GM08714 (cell line): ENCODE measurements around the gene PTPRC.
A peak's percentile ranks its signal among the peaks of the same experiment; 100 is the strongest.

Experiments used
- H3K4me3 ChIP-seq: fragments of 200-500 bp; sonication (Bioruptor generic); 2 replicates; pipeline ENCODE4 v1.5.1; 2014; ENCODE audit warnings: mild to moderate bottlenecking, low read length, inconsistent platforms
- ZNF274 ChIP-seq: IDR thresholded peaks from 2 replicates; pipeline ENCODE4 v1.6.1; 2012; ENCODE audit warnings: mild to moderate bottlenecking, low read depth, low read length

PTPRC gene

DNA sequence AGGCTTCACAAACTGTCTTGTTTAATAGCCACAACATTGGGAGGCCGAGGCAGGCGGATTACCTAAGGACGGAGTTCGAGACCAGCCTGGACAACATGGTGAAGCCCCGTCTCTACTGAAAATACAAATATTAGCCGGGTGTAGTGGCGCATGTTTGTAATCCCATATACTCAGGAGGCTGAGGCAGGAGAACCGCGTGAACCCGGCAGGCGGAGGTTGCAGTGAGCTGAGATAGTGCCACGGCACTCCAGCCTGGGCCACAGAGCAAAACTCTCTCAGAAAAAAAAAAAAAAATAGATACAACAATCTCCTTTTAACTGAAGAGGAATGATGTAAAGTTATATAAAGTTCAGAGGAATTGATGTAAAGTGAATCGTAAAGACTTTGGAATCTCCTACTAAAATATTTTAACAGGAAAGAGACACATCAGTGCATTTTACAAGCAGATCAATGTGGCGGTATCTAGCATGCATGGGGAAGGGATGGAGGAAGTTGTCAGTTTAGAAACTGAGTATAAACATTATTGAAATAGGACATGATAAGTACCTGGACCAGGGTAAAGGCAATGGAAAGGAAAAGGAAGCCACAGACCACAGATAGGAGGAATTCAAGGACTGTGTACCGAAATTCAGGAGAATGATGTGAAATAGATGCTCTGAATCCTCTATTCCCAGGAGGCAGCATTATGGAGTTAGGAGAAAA lies 41.5 kb downstream of the PTPRC start:
- no peak overlapping the region for H3K4me3 ChIP-seq
- no peak for TF ChIP-seq ZNF274

DNA sequence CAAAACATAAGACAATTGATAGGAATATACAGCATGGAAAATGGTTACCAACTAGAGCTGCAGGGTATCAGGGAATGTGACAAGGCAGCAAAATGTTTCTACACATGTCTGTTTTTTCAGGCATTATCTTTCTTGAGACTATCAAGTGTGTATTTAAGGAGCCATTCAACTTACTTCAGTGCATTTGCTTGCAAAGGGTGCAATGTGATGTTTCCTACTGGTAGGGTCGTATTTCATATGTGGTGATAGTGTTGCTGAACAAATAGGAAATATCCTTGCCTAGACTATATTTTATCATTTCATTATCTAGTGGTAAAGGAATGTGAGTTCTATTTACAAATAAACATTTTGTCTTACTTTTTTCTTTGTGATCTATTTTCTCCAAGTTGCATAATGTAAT lies 42.4 kb downstream of the PTPRC start:
- no peak overlapping the region; the same call in 1 of the 2 replicates for H3K4me3 ChIP-seq
- no peak for TF ChIP-seq ZNF274

DNA sequence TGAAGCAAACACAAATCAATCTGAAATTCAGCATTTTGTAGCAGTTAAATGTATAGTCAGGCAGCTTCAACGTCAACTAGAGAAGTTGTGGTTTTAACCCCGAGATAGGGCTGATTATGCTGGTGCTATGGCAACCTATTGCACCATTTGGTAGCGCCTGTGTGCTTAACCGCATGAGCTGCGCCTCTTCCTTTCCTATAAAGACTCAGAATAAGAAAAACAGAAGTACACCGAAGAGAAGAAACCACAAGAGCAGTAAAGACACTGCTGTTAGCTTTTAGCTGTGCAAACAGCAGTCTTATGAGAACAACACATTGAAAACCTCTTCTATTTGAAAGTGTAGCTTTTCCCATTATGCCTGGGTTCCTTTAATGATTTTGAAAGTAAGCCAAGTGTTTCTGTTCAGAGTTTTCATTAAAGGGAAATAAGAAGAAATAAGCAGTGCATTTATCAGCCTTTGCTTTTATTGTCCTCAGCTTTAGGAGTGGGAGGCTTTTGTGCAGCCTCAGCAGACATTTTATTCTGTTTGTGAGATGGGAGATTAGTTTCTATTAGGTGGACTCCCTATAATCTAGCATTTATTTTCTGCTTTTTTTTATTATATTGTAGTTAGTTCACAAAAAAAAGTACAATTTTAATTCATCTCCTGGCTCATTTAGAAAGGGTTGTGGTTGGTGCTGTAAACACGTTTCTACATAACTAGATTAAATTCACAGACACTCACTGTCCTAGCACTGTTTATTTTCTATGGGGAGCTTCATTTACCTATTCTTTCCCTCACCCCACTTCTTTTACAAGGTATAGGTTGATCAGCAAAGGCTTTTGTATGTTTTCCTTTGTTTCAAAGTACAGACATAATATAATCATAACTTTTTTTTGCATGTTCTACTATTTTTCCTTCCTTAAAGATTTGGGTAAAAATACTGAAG lies 43.3 kb downstream of the PTPRC start:
- TF ChIP-seq ZNF274 = no peak
- peak overlapping the region; percentile 31; the same call in 1 of the 2 replicates for H3K4me3 ChIP-seq

DNA sequence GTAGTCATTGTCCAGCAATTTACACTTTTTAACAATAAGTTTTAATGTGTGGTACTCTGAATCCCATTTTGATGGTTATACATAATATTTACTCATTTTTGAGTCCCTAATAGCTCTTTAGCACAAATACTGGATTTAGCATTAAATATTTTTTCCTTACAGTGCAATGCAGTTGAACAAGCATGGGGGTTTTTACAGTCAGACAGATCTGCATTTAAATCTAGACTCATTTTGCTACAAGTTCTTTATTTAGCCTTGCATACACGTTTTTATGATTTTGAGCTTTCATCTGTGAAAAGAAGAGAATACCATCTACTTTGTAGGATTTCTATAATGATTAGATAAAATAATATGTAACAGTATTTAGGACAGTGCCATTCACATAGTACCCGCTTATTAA lies 44.0 kb downstream of the PTPRC start:
- TF ChIP-seq ZNF274 = no peak
- no peak overlapping the region; the same call in 1 of the 2 replicates for H3K4me3 ChIP-seq

DNA sequence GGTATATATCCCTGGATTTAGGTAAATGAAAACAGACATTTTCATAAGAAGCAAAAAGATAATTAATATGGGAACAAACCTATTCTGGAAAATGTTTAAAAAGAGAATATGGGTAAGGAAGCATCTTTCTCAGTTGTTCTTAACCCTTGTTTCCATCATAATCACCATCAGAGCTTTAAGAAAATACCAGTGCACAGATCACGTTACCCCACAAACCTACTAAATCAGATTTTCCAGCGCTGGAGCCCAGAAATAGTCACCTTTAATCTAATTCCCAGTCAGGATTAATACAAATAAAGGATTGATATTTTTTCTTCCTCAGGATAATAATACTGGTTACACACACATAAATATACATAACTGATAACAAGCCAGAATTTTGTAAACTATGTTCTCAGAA lies 44.6 kb downstream of the PTPRC start:
- no peak for TF ChIP-seq ZNF274
- H3K4me3 ChIP-seq = no peak overlapping the region

DNA sequence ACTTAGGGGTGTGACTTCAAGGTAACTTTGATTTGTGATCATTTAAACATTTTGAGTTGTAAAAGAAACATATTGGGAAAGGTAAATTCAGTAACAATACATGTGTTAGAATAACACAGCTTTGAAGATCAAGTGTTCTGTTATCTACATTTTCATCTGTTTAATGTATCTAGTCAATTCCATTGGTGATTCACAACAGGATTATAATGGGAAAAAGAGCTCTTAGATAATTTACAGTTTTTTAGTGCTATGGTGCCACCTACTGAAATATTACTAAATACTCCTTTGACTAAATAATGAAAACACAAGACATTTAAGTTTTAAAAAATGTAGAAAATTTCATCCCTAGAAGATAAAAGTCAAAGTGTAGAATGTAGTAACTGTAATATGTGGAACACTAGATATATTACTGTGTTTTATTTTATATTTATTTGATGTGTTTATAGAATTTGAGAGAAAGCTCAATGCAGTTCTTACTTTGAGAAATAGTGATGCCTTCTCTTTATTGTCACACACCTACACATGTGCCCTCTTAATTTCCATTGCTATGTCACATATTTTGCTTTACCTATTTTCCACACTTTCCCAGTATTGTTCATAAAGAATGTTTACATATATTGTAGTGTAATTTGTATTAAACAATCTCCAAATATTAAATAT lies 47.4 kb downstream of the PTPRC start:
- H3K4me3 ChIP-seq = no peak overlapping the region
- TF ChIP-seq ZNF274 = no peak

DNA sequence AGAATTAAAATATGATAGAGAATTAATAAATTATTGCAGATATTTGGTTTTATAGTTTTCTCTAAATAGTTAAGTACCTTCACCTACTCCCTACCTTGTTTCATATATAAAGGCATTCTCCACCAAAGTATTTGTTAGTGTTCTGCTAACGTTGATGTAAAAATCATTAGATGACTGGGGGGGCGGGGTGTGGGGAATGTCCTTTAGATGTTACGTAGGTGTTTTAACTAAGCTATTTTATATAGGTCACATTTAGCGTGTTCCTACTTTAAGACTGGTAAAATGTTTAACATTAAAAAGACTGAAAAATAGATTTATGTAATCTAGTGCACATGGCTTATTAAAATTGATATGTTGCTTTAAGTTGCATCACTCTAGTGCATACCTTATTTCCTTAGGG lies 48.6 kb downstream of the PTPRC start:
- TF ChIP-seq ZNF274 = no peak
- H3K4me3 ChIP-seq = no peak overlapping the region

DNA sequence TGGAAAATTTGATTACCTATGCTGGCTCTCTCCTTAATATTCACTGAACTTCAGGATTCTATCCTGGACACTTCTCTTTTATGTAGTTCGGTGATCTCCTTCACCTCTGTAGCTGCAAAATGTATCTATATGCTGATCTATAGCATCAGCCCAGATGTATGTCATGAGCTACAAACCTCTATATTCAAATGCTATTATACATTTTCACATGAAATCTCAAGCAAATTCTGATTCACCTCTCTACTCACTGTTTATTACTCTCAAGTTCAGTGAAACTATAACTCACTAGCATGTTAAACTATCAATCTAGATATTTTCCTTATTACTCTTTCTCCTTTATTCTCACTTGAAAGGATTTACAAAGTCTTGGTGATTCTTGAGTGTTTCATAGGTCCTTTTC lies 52.2 kb downstream of the PTPRC start:
- H3K4me3 ChIP-seq = no peak overlapping the region
- no peak for TF ChIP-seq ZNF274

DNA sequence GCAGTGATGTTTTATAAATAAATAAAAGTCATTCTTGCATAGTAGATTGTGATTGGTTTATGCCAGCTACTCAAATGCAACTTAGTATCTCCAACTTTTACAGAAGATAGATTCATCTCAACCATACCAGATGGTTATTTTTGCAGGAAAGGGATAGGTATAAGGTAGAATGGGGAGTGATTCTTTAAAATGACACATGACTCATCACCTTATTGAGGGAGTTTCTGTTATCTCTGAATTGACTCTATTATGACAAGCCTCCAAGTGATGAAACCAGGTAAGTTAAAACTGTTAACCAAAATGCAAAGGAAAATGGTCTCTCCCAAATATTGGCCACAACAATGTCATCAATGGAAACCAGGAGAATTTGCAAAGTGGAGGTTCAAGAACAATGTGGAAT lies 54.5 kb downstream of the PTPRC start:
- no peak for TF ChIP-seq ZNF274
- H3K4me3 ChIP-seq = no peak overlapping the region

DNA sequence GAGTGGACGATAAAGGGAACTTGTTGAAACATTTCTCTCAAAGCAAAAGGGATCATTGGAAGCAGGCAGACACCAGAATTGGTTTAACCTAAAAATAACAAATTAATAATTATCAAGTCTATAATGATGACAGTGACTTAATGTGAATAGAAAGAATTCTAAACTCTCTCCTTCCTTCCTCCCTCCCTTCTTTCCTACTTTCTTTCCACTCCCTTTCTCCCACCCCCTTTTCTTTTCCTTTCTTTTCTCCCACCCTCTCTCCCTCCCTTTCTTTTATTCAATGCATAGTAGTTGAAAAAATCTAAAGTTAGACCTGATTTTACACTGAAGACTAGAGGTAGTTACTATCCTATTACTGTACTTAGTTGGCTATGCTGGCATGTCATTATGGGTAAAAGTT lies 55.7 kb downstream of the PTPRC start:
- TF ChIP-seq ZNF274 = no peak
- no peak overlapping the region for H3K4me3 ChIP-seq

DNA sequence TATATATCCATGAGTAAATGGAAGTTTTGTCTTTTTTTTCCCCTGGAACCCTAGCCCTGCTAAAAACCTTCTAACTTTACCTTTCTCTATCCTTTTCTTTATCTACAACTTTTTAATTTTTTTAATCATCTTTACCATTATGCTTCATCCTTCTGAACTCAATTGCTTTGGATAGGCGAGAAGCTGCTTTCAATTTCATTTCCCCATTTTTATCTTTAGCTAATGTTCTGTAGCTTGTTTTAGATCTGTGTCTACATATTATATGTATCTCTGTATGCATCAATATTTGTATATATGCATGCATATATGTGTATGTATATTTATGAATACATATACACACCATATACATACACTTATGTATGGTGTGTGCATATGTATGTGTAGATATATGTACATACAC lies 57.4 kb downstream of the PTPRC start:
- no peak overlapping the region for H3K4me3 ChIP-seq
- TF ChIP-seq ZNF274 = no peak

DNA sequence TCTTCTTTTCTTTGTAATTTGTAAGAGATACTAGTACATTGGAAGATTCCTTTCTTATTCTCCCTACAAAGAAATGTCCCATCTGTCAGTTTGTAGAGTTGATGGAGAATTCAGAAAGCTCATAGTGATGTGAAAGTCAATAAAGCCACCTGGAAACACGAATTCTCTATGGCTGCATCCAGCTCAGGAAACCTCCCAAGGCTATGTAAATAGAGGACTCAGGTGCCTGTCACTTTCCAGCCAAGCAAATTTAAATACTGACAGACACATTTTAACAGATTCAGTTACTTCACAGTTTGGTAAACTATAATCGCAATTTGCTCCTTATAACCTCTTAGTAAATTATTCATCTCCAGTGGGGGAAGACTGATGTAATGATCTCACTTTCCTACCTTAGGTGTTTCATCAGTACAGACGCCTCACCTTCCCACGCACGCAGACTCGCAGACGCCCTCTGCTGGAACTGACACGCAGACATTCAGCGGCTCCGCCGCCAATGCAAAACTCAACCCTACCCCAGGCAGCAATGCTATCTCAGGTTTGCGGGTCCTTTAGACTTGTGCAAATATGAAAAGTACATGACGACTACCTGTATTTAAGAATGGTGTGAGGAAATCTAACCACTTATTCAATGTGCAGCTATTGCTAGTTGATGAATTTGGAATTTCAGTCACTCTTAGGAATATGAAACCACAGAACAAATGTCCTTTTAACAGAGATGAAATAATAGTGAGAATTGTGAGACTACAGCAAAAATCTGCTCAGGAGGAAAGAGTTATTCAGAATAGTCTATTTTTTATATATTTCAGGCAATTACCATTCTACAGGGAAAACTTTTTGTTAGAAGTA lies 60.6 kb downstream of the PTPRC start:
- no peak for TF ChIP-seq ZNF274
- no peak overlapping the region for H3K4me3 ChIP-seq

DNA sequence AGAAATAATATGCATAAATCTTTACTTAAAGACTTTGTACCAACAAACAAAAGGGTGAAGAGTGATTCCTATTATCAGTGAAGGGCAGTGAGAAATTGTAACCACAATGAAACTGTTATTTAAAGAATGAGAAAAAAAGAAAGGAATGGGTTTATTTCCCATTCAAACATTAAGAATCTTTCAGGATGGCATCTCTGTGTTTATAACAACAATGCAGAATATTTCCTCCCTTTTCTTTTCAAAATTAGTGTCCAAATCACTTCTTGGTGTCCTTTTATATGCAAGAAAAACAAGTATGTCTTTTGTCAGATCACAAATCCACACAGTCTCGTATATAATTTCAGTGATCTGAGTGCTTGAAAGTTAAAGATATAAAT lies 61.2 kb downstream of the PTPRC start:
- H3K4me3 ChIP-seq = no peak overlapping the region
- no peak for TF ChIP-seq ZNF274

DNA sequence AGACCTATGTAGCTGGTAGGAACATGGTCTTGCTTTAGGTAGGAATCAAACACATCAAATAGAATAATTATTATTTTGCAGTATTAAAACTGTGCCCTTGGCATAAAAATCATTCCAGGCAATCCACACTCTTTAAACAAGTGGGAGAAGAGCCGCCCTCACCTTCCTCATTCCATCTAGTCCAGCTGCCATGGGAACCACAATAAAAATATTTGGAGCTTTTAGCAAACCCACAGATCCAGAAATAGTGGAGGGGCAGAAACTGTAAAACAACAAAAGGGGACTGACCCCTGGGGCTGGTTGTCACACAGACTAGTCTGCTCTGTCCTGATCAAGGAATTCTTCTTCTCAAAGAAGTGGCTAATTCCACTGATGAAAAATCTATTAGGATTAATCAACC lies 61.6 kb downstream of the PTPRC start:
- TF ChIP-seq ZNF274 = no peak
- no peak overlapping the region for H3K4me3 ChIP-seq

DNA sequence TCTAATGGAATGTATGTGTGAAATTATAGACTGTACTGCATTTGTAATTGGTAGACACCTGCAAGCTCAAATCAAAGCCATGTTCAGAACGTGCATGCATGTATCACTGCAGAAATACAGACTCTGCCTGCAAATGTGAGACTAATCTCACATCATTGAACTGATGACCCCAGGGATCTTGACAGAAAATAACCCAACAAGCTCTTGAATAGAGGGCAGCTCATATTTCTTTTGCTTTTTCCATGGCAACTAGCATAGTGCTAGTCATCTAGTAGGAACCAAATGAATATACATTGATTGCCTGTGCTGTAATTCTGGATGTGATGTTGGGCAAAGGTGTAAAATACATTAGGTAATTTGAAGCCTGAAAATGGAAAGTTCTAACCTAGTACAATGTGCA lies 62.4 kb downstream of the PTPRC start:
- H3K4me3 ChIP-seq = no peak overlapping the region
- TF ChIP-seq ZNF274 = no peak
